ENCODE results near the gene SLC35F2.

Gene SLC35F2

DNA sequence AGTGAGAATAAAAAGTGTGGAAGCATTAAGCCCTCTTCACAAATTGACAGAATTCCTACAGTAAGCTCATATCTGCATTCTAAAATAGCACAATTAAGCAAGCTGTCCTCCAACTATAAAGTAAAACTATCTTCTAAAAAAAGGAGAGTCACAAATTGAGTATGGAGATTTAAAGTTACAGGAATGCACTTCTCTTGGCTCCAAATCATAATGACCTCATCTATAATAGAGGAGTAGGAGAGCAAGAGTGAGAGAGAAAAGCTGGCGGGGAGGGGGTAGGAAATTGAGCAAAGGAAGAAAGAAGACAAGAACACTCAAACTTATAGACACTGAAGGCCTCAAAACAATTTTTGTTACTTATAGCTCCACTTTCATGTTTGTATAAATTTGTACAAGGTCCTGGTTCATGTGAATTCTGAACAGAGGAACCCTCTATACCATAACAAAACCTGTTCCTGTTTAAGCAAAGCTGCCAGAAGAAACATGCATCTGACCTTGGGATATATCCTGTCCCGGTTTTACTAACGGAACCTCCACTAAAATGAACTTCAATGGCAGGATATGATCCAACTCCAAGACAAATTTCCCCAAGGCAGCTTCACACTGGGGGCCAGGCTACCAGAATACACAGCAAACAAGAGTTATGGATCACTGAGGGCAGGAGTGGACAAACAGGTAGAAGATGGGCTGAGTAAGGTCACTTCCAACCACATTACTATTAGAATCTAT lies 37.2 kb downstream of the SLC35F2 start:
- no peak for DNase-seq (ENCODE audit: low read depth)
- TF ChIP-seq, protein P1, sequence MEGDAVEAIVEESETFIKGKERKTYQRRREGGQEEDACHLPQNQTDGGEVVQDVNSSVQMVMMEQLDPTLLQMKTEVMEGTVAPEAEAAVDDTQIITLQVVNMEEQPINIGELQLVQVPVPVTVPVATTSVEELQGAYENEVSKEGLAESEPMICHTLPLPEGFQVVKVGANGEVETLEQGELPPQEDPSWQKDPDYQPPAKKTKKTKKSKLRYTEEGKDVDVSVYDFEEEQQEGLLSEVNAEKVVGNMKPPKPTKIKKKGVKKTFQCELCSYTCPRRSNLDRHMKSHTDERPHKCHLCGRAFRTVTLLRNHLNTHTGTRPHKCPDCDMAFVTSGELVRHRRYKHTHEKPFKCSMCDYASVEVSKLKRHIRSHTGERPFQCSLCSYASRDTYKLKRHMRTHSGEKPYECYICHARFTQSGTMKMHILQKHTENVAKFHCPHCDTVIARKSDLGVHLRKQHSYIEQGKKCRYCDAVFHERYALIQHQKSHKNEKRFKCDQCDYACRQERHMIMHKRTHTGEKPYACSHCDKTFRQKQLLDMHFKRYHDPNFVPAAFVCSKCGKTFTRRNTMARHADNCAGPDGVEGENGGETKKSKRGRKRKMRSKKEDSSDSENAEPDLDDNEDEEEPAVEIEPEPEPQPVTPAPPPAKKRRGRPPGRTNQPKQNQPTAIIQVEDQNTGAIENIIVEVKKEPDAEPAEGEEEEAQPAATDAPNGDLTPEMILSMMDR (IDR thresholded peaks at IDR 0.05; ENCODE audit: low read depth, low read length, missing control alignments), result no peak
- no peak overlapping the region for H3K4me3 ChIP-seq (ENCODE audit: low read depth, low read length)

DNA sequence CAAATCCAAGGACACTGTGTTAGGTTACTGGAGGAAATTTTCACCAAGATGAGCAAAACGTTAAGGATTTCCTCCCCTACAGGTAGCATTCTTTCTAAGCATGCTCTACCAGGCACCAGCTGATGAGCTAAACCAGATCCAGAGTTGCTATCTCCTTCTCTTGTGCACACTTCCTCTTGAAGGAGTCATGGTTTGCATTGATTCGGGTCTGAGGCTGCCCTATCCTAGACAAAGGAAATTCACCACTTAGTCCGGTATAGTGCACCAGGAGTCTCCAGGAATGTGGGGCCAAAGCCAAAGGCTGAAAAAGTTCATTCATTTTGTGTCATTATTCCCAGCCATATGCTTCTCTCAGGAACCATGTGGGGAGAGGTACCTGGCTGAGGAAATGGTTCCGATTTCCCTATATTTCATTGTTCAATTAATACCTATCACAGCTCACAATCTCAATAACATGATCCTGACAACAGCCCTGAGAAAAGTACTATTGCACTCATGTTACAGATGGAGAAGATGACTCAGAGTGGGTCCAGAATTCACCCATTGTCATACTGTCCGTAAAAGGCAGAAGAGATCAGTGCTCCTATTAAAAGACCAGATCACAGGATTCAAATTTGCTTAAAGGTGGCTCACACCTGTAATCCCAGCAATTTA lies 39.1 kb downstream of the SLC35F2 start:
- DNase-seq (ENCODE audit: low read depth), result no peak
- TF ChIP-seq, protein P1 (IDR thresholded peaks at IDR 0.05; ENCODE audit: low read depth, low read length, missing control alignments), result no peak
- no peak overlapping the region for H3K4me3 ChIP-seq (ENCODE audit: low read depth, low read length)

DNA sequence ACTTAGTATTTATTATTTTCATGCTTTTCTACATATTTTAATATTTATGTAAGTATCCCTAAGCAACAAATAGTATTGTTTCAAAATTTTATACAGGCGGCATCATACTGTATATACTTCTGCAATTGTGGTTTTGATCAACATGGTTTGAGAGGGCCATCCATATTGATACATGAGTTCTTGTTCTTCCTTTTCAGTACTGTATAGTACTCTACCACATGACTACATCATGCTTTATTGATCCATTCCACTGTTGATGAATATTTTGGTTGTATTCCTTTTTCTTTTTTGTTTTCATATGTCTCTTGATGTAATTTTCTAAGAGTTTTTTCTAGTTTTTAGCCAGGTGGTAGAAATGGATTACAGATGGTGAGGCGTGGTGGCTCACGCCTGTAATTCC lies 40.1 kb downstream of the SLC35F2 start:
- H3K4me3 ChIP-seq (ENCODE audit: low read depth, low read length), result no peak overlapping the region
- TF ChIP-seq, protein P1 (IDR thresholded peaks at IDR 0.05; ENCODE audit: low read depth, low read length, missing control alignments), result no peak
- no peak for DNase-seq (ENCODE audit: low read depth)

DNA sequence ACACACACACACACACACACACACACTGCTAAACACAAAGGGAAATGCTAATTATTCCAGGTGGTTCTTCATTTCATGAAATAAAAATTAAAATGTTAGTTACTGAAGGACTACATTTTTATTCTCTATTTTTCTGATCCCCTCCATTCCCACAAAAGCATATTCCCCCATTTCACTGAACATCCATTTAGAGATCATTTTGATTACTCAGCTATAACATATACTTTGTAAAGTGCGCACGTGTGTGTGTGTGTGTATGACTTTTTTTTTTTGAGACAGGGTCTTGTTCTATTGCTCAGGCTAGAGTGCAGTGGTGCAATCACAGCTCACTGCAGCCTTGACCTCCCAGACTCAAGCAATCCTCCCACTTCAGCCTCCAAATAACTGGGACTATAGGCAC lies 42.6 kb downstream of the SLC35F2 start:
- no peak overlapping the region for H3K4me3 ChIP-seq (ENCODE audit: low read depth, low read length)
- TF ChIP-seq, protein P1 (IDR thresholded peaks at IDR 0.05; ENCODE audit: low read depth, low read length, missing control alignments), result no peak
- DNase-seq (ENCODE audit: low read depth), result no peak

DNA sequence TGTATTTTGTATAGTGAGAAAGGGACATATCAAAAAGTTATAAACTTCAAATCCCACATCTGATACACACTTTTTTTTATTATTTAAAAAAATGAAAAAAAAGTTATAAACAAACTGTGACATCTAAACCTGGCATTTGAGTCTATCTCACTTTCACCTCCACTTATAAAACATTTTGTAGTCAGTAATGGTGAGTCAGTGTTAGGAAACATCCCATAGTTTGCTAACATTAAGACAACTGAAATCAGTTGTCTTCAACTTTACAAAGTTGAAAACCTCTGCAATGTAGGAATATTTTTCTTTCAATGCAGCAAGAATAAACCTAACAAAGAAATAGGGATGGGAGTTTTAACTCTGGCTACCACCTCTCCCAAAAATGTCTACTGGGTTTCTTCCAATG lies 47.7 kb downstream of the SLC35F2 start:
- TF ChIP-seq, protein P1 (IDR thresholded peaks at IDR 0.05; ENCODE audit: low read depth, low read length, missing control alignments), result no peak
- no peak overlapping the region for H3K4me3 ChIP-seq (ENCODE audit: low read depth, low read length)
- no peak for DNase-seq (ENCODE audit: low read depth)

DNA sequence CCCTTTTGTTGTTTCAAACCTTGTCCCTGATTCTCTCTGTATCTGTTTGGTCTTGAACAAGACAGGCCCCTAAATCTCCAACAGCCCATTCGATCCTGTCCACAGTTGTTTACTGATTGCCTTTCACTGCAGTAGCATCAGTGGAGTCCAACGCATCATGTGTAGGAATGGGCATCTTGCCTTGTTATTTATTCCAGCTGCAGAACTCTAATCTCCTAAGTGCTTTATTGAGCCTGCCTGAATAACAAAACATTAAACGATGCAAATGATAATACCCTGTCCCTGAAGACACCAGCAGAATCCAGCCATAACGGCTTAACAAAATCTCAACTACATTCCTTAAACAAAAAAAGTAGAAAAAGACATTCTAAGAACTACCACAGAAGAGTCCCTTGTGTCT lies 50.1 kb downstream of the SLC35F2 start:
- H3K4me3 ChIP-seq (ENCODE audit: low read depth, low read length), result no peak overlapping the region
- no peak for DNase-seq (ENCODE audit: low read depth)
- TF ChIP-seq, protein P1 (IDR thresholded peaks at IDR 0.05; ENCODE audit: low read depth, low read length, missing control alignments), result no peak

DNA sequence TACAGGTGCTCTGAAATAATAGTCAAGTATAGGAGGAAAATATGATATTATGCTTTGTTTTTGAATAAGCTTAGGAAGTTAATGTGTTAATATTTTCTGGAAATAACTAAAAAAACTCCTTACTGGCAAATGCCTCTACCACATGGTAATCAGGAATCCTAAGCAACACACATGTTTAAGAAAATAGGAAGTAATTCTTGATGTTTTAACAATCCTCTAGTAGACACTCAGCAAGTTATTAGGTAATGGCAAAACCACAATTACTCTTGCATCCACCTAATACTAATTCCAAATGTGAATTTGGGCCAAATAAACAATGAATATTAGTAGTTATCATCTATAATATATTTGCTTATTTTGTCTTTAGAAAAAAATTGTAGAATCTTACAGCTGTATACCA lies 53.6 kb downstream of the SLC35F2 start:
- TF ChIP-seq, protein P1 (IDR thresholded peaks at IDR 0.05; ENCODE audit: low read depth, low read length, missing control alignments), result no peak
- no peak overlapping the region for H3K4me3 ChIP-seq (ENCODE audit: low read depth, low read length)
- DNase-seq (ENCODE audit: low read depth), result no peak
